GM21528 (cell line): ENCODE measurements around the gene PCK2.
"Not testable (repeated sequence)": the region's sequence is repeated elsewhere in the genome, so short reads cannot be mapped to it uniquely, and the experiment has no call there.

Experiments
- ATAC-seq: cut with Tn5 transposase; IDR thresholded peaks from one replicate; pipeline ENCODE4 v1.9.1; 2021; ENCODE audit warnings: mild to moderate bottlenecking, moderate library complexity; ENCODE audit not compliant: unreplicated experiment, low FRiP score

PCK2 gene

GRCh38 chr14:24093207-24093900 lies 757 bp upstream of the PCK2 start:
- no peak for ATAC-seq

- ATAC-seq: peak; percentile 2
Measured at GRCh38 chr14:24094841-24095270, 745 bp downstream of the PCK2 start.

- ATAC-seq: peak; percentile 61
Measured at GRCh38 chr14:24095271-24096068, 1.4 kb downstream of the PCK2 start.

GRCh38 chr14:24096545-24097181 lies 2.6 kb downstream of the PCK2 start:
- ATAC-seq: no peak

GRCh38 chr14:24098229-24098926 lies 4.3 kb downstream of the PCK2 start:
- no peak for ATAC-seq

GRCh38 chr14:24098927-24099813 lies 5.1 kb downstream of the PCK2 start:
- ATAC-seq: no peak

GRCh38 chr14:24100197-24100981 lies 6.3 kb downstream of the PCK2 start:
- ATAC-seq: no peak

- ATAC-seq: no peak
Measured at GRCh38 chr14:24100982-24101494, 6.9 kb downstream of the PCK2 start.

GRCh38 chr14:24102357-24103048 lies 8.4 kb downstream of the PCK2 start:
- ATAC-seq: no peak

- no peak for ATAC-seq
Measured at GRCh38 chr14:24103451-24103850, 9.3 kb downstream of the PCK2 start.

- not testable (repeated sequence) for ATAC-seq
Measured at GRCh38 chr14:24105609-24106239, 11.6 kb downstream of the PCK2 start.

- no peak for ATAC-seq
Measured at GRCh38 chr14:24106672-24107271, 12.7 kb downstream of the PCK2 start.

GRCh38 chr14:24108336-24108874 lies 14.3 kb downstream of the PCK2 start:
- ATAC-seq: peak; percentile 18

GRCh38 chr14:24110060-24110459 lies 15.9 kb downstream of the PCK2 start:
- no peak for ATAC-seq

GRCh38 chr14:24110523-24110922 lies 16.4 kb downstream of the PCK2 start:
- ATAC-seq: no peak

- ATAC-seq: no peak
Measured at GRCh38 chr14:24113379-24113800, 19.3 kb downstream of the PCK2 start.
